Kidney epithelial cell (primary cell): ENCODE results near the gene SMAD6. TPM values are rescaled to one million over a fixed set of nuclear protein-coding genes. Genes with fewer than 3 reads are reported as not detected.

ENCODE experiments used
- DNase-seq: peaks from one replicate; pipeline ENCODE4 v3.0.0-alpha.2; 2010; ENCODE audit warnings: low read depth
- H3K27me3 ChIP-seq: 2 replicates; pipeline ENCODE4 v1.6.0; 2011; ENCODE audit warnings: low read length; ENCODE audit not compliant: control insufficient read depth, insufficient read depth
- H3K36me3 ChIP-seq: 2 replicates; pipeline ENCODE4 v1.5.1; 2011; ENCODE audit warnings: low read length; ENCODE audit not compliant: control insufficient read depth, insufficient read depth
- H3K4me3 ChIP-seq: 2 replicates; pipeline ENCODE4 v1.5.1; 2011; ENCODE audit warnings: low read depth, mild to moderate bottlenecking, control low read depth, low read length
- total RNA-seq: library from RNA; depleted of rRNA; stranded (reverse); fragments of >200 nt; gene quantifications from 2 replicates; pipeline ENCODE4 v1.2.3, GENCODE V29; 2015
- TF ChIP-seq, protein P1 (sequence below): IDR thresholded peaks from 2 replicates; pipeline ENCODE4 v1.5.1; 2011; ENCODE audit warnings: mild to moderate bottlenecking, moderate library complexity, low read length, control low read depth, inconsistent platforms; ENCODE audit not compliant: insufficient read depth, poor library complexity, severe bottlenecking

SMAD6 gene
- total RNA-seq, 1 donor from 2014 or later, result 8.3 TPM

DNA sequence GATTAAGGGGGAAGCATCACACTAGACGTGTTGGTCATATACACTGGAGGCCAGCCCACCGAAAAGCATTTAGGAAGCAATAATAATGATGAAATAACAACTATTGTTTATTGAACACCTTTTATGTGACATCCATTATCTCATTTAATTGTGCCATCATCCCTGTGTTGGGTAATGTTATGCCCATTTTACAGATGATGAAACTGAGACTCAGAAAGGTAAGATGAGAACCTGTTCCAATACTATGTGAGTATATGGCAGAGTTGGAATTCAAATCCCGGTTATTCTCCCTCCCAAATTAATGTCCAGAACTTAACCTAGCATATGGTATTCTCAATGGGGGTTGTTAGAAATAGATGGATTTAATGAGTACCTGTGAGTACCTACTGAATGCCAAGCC lies 99.2 kb downstream of the SMAD6 start:
- TF ChIP-seq, protein P1, sequence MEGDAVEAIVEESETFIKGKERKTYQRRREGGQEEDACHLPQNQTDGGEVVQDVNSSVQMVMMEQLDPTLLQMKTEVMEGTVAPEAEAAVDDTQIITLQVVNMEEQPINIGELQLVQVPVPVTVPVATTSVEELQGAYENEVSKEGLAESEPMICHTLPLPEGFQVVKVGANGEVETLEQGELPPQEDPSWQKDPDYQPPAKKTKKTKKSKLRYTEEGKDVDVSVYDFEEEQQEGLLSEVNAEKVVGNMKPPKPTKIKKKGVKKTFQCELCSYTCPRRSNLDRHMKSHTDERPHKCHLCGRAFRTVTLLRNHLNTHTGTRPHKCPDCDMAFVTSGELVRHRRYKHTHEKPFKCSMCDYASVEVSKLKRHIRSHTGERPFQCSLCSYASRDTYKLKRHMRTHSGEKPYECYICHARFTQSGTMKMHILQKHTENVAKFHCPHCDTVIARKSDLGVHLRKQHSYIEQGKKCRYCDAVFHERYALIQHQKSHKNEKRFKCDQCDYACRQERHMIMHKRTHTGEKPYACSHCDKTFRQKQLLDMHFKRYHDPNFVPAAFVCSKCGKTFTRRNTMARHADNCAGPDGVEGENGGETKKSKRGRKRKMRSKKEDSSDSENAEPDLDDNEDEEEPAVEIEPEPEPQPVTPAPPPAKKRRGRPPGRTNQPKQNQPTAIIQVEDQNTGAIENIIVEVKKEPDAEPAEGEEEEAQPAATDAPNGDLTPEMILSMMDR, result no peak
- DNase-seq, result no peak
- Histone ChIP-seq H3K4me3 (no peak overlapping the region), H3K36me3 (no peaks in the 10 kb centered on the region), H3K27me3 (no peaks in the 10 kb centered on the region)

DNA sequence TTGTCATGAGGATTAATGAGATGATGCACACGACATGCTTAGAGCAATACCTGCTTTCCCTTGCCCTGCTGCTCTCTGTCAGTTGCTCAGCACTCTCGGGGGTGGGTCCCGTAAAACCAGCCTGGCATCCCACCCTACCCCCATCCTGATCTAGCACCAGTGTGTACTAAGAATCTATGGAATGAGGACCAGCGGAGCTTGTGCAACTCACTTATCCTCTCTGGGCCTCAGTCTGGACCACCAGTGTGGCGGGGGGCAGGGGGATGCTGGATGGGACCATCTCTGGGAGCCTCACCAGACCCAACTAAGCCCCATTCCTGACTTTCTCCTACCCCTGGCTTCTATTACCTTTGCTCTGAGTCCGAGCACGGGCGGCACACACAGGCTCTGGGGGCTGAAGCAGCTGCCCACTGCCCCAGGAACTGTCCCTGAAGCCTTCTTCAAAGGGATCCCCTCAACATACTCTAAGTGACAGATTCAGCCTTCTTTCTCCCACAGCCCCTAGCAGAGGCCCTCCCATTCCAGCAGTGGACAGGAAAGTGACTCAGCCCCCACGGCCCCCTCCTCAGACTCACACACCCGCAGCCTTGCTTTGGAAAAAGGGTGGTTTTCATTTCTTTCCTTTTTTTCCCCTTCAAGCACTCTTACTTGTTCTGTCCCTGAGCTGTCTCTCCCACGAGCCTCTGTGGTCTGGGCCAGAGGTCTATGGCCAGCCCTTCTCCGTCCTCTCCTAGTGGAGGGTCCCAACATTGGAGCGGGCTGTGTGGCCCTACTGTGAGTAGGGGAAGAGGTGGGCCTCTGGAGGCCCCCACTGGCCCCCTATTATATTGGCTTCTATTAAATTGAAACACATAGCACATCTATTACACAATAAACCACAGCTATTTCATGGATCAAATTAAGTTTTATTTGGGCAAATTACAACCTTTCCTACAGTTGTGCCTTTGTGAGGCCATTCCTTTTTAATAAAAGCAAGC lies 100.3 kb downstream of the SMAD6 start:
- TF ChIP-seq, protein P1, result no peak
- Histone ChIP-seq H3K27me3 (no peaks in the 10 kb centered on the region), H3K36me3 (no peaks in the 10 kb centered on the region), H3K4me3 (no peak overlapping the region)
- no peak for DNase-seq

DNA sequence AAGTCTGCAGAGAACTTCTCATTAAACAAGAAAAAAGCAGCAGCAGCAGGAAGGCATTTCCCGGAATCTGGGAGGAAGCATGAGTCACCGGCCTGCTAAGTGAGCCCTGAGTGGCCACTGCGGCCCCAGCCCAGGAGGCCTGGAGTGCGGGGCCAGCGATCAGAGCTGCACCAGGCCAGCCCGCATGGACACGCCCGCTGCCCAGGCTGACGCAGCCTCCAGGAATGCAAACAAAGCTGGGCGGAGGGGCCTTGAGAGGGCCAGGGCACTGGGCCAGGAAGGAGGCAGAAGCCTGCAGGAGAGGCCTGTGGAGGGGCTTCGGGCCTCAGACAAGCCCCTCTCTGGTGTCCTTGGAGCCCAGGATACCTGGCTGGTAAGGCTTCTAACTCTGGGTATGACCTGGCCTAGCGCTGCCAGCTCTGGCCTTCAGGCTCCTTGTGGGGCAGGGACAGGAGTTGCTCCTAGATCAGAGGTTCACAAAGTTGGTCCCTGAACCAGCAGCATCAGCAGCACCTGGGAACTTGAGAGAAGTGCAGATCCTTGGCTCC lies 101.2 kb downstream of the SMAD6 start:
- no peak overlapping the region for H3K4me3 ChIP-seq

DNA sequence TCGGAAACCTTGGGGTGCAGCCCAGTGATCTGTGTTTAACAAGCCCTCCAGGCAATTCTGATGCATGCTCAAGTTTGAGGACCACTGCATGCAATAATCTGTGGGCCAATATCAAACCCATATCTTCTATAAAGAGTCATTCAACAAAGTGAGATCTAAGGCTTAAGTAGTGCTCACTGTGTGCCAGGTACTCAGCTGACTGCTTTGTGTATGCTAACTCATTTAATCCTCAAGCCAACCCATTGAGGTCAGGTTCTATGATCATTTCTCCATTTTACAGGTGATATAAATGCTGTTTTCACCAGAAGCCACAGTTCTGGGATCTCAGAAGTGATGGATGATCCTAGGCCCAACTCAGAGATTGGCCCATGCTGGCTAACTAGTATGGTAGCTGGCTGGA lies 101.7 kb downstream of the SMAD6 start:
- H3K36me3 ChIP-seq, result no peaks in the 10 kb centered on the region
- no peak overlapping the region for H3K4me3 ChIP-seq
- no peak for DNase-seq
- TF ChIP-seq, protein P1, result no peak
- no peaks in the 10 kb centered on the region for H3K27me3 ChIP-seq

More for the DNA sequence above, 101.2 kb downstream of the SMAD6 start:
- TF ChIP-seq, protein P1, result no peak
- Histone ChIP-seq H3K36me3 (no peaks in the 10 kb centered on the region), H3K27me3 (no peaks in the 10 kb centered on the region)
- peak; percentile 94 for DNase-seq

DNA sequence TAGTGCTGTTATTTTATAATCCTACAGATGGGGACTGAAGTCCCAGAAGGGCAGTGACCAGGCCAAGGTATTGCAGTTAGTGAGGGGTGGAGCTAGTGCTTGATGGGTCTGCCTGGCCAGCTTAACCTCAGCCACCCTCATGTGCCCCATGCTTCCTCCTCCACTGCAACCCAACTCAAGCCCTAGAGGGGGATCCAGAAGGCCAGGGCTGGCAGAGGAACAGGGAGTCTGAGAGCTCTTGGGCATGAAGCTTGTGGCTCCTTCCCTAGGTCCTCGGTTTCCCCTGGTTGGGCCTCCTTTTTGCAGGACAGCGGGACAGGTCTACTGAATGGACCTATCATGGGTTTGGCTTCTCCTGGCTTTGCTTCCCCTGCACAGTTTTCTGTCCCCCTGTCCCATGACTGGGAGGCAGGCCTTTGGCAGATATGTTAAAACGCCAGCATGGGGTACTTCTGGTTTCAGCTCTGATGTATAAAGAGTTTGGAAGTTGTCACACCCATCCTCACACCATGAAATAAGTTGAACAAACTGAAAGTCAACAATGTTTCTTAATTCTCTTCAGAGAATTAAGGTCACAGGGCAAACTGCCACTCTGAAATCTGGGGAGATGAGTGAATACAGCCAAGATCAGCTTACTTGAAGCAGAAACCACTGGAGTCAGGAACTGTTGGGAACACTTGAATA lies 103.3 kb downstream of the SMAD6 start:
- DNase-seq, result no peak
- Histone ChIP-seq H3K27me3 (no peaks in the 10 kb centered on the region), H3K36me3 (no peaks in the 10 kb centered on the region), H3K4me3 (no peak overlapping the region)
- TF ChIP-seq, protein P1, result no peak
